ENCODE data around the gene SH3BP5.
A peak's percentile ranks its signal among the peaks of the same experiment; 100 is the strongest.

The SH3BP5 gene

GRCh38 chr3:15241341-15241740, 91.0 kb downstream of the SH3BP5 start:
- DNase-seq: peak; percentile 12

GRCh38 chr3:15229262-15229661, 103.1 kb downstream of the SH3BP5 start:
- DNase-seq: no peak

GRCh38 chr3:15228147-15228546, 104.2 kb downstream of the SH3BP5 start:
- no peak for DNase-seq

- no peak for DNase-seq
These were observed 108.5 kb downstream of the SH3BP5 start for GRCh38 chr3:15223685-15224572.

GRCh38 chr3:15221574-15222217, 110.7 kb downstream of the SH3BP5 start:
- DNase-seq: no peak

- no peak for DNase-seq
These were observed 111.7 kb downstream of the SH3BP5 start for GRCh38 chr3:15220661-15221060.

GRCh38 chr3:15220056-15220455, 112.3 kb downstream of the SH3BP5 start:
- DNase-seq: no peak

- DNase-seq: no peak
These were observed 113.7 kb downstream of the SH3BP5 start for GRCh38 chr3:15218689-15219088.

- no peak for DNase-seq
These were observed 114.5 kb downstream of the SH3BP5 start for GRCh38 chr3:15217841-15218267.

GRCh38 chr3:15217011-15217671, 115.2 kb downstream of the SH3BP5 start:
- DNase-seq: no peak

- no peak for DNase-seq
These were observed 115.9 kb downstream of the SH3BP5 start for GRCh38 chr3:15216501-15216900.

GRCh38 chr3:15215996-15216395, 116.4 kb downstream of the SH3BP5 start:
- DNase-seq: peak; percentile 33

- no peak for DNase-seq
These were observed 117.6 kb downstream of the SH3BP5 start for GRCh38 chr3:15214758-15215157.

GRCh38 chr3:15211937-15212336, 120.4 kb downstream of the SH3BP5 start:
- DNase-seq: no peak

GRCh38 chr3:15207836-15208504, 124.4 kb downstream of the SH3BP5 start:
- no peak for DNase-seq

- peak; percentile 31 for DNase-seq
These were observed 125.5 kb downstream of the SH3BP5 start for GRCh38 chr3:15206662-15207576.

GRCh38 chr3:15205934-15206661, 126.3 kb downstream of the SH3BP5 start, which contains the start of gene CAPN7:
TSS of gene CAPN7 (plus strand) at chr3:15206246. CDS start at chr3:15206496, 250 bp downstream.
- DNase-seq: peak; percentile 93

GRCh38 chr3:15205482-15205933, 126.9 kb downstream of the SH3BP5 start:
- no peak for DNase-seq

Measured in fibroblast of skin of right biceps (primary cell).